ENCODE results near the gene ZNF814.

GRCh38 chr19:57914531-57914930 is 25.7 kb upstream of the ZNF814 start:
- no peak for TF ChIP-seq EZH2 (IDR thresholded peaks at IDR 0.05; ENCODE audit: insufficient read depth, poor library complexity, severe bottlenecking)
- TF ChIP-seq EZH2phosphoT487 (IDR thresholded peaks at IDR 0.05; ENCODE audit: insufficient read depth, low read depth): no peak
